ENCODE measurements around the gene ITPRIP.

The ITPRIP gene

DNA sequence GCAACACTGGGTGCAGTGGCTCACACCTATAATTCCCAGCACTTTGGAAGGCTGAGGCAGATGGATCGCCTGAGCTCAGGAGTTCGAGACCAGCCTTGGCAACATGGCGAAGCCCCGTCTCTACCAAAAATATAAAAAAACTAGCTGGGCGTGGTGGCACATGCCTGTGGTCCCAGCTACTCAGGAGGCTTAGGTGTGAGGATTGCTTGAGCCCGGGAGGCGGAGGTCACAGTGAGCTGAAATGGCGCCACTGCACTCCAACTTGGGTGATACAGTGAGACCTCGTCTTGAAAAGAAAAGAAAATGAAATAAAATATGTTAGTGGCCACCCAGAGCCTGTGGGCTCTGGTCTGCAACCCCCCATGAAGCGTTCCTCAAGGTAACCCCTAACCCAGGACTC is 13.3 kb downstream of the ITPRIP start:
- no peak for DNase-seq

DNA sequence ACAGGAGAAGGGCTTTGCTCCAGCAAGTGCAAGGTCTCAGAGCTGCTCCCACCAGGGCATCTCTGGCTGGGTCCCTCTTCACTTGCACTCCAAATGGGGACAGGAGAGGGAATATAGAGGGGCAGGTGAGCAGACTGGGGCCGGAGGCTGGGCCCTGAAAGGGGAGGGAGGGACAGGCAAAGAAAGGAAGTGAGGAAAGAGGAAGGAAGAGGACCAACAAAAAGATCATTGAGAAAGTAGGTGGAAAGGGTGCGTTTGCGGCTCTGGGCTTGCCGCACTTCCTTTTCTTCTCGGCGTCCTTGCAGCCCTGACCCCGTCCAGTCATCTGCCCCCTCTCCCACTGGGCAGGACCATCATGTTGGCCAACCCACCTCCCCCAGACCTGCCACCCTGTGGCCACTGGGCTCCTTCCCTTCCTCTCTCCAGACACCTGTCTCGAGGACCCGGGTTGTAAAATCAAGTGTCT is 14.0 kb downstream of the ITPRIP start:
- DNase-seq, result no peak

GRCh38 chr10:104323760-104324201 is 14.5 kb downstream of the ITPRIP start:
- DNase-seq, result no peak

GRCh38 chr10:104323085-104323484 is 15.2 kb downstream of the ITPRIP start:
- DNase-seq, result no peak

DNA sequence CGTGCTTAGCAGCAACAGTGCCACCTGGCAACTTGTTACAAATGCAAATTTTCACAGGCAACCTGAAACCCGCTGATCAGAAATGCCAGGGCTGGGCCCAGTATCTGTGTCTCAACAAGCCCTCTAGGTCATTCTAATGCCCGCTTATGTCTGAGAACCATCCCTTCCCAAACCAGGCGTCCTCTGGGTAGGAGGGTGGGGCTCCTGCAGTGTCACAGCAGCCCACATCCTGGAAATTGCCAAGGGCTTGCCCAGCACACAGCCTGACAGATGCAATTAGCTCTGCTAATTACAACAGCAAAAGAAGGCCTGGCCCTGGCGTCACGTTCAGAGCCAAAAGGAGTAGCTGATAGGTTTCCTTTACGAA is 15.9 kb downstream of the ITPRIP start:
- DNase-seq, result peak in 1 of 2 donors; percentile 35

GRCh38 chr10:104321725-104322415 is 16.4 kb downstream of the ITPRIP start:
- no peak for DNase-seq

GRCh38 chr10:104321226-104321625 is 17.0 kb downstream of the ITPRIP start:
- DNase-seq, result no peak

GRCh38 chr10:104318810-104319741 is 19.2 kb downstream of the ITPRIP start:
- DNase-seq, result no peak

DNA sequence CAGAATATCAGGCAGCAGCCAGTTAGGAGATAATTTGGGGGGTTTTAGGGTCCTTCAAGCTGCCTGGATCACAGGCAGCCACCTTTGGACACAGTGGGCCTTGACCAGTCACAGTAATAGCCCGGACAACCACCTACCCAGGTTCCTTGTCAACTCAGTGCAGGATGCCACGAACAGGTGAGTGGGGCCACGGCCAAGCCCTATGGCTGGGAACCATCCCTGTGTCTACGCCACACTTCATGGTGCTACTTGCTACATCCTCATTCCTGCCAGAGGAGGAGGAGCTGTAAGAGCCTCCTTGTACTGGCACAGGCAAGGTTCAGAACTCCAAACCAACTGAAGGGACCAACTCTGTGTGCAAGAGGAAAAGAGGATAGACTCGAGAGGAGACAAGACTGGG is 19.9 kb downstream of the ITPRIP start:
- DNase-seq, result no peak

- no peak for DNase-seq
These were observed 20.5 kb downstream of the ITPRIP start for GRCh38 chr10:104317726-104318299.

GRCh38 chr10:104317269-104317710 is 21.0 kb downstream of the ITPRIP start:
- DNase-seq, result no peak

DNA sequence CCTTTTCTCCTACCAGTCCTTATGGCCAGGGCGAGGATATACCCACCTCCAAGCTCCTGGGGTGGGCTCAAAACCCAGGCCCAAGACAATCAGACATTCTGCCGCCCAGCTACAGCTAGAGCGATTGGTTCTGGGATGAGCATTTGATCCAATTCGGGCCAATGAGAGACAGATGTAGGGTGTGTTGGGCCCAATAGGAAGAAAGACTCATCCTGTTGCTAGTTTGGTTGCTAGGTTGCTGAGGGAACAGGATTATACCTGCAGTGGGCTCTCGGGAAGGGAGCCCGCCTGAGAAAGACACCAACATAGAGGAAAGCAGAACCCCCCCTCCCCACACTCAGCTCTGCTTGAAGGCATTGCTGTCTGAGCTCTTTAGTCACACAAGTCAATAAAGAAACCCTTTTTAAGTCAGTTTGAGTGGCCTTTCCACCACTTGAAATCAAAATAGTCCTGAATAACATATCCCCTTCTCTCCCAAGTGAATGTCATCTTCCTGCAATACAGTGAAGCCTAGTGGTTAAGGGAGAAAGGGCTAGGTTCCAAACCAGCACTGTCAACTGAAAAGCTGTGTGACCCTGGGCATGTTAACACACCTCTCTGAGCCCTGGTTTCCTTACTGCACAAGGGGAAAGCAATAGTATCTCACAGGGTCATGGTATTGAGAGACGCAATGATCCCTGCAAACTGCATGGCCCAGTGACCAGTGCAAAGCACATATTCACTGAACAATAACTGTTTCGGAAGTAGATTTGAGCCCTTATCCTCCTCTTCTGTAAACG is 21.8 kb downstream of the ITPRIP start:
- DNase-seq, result no peak

- DNase-seq, result no peak
These were observed 22.8 kb downstream of the ITPRIP start for GRCh38 chr10:104315486-104315921.

GRCh38 chr10:104314591-104315485 is 23.4 kb downstream of the ITPRIP start:
- DNase-seq, result no peak

DNA sequence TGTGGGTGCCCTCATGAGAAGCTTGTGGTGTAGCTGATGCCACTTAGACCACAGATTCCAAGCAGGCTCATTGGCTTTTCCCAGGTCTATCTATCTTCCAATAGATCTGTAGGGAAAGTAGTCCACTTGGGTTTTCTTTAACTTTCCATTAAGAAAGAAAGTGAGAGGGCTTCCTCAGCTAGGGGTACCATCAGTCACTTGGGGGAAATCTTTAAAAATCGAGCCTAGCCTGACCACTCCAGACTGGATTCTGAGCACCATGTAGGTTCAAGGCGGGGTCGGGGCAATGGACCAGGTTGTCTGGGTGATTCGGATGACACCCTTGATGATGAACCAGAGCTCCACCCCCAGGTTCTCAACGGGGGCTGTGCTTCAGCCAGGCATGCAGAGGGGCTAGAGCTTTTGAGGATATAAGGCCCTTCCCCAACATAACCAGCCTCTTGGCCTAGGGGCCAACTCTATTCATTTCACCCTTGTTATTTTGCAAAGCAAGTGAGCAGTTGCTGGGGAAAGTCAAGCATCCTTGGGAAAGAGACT is 27.0 kb downstream of the ITPRIP start:
- no peak for DNase-seq

DNA sequence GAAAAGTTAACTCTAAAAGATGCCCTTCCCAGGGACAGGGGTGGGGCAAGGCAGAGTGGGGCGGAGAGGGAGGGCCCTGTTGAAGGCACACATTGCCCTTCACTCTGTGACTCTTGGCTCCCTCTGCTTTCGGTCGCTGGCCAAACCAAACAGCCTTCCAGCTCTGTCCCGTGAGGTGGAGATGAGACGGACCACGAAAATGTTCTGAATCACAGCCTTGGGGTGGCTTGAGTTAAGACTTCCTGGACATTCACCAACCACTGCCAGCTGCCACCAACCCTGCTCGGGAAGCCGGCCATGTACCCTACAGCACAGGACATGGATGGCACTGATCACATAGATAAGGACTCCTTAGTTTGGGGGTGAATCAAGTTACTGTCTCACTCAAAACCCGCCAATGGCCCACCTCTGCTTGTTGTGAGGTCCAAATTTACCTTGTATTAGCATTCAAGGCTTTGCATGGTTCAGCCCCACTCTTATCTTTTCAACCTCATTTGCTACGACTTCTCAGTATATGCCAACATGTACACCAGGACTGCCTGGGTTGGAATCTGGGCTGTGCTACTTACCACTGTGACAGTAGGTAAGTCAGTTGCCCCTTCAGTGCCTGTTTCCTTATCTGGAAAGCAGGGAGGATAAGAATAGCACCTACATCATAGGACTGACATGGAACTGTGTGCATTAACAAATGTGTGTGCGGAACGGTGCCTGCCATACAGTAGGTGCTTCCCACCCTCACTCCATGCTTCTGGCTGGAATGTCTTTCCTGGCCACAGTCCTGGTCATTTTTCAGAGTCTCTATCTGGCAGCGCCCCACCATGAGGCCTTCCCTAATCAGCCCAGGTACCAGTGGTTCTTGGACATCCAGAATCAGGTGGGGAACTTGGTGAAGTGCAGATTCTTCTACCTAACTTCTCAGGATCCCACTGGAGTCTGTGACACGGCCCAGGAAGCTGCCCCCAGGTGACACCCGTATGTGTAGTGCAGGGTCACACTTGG is 28.0 kb downstream of the ITPRIP start:
- no peak for DNase-seq

- peak in 1 of 2 donors; percentile 27 for DNase-seq
These were observed 29.8 kb downstream of the ITPRIP start for GRCh38 chr10:104308439-104308903.

- DNase-seq, result no peak
These were observed 30.5 kb downstream of the ITPRIP start for GRCh38 chr10:104307576-104308438.

DNA sequence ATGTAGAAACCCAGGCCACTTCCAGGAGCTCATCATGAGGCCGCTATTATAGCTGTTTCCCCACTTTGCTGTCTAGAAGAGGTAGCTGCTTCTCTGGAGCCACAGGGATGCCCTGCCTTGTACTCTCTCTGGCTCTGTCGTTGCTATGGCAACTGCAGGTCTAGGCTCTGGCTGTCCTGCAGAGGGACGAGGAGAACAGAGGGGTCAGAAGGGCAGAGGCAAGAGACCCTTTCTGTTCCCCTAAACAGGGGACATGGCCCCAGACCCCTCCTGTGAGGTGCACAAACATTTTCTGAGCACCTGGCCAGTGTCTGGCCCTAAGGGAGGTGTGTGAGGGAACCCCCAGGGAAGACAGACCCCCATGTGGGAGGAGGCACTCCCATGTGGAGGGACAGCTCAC is 31.4 kb downstream of the ITPRIP start:
- no peak for DNase-seq

Data from stimulated activated CD4-positive, alpha-beta T cell treated with anti-CD3 and anti-CD28 coated beads, Interleukin-2, amount 100 ng/mL, for 24 hours (primary cell).